GM19099 (cell line): ENCODE measurements around the gene ESR1.

Experiments
- POLR2A ChIP-seq: IDR thresholded peaks from 3 replicates; pipeline ENCODE4 v1.6.1; 2011; ENCODE audit warnings: low read depth; ENCODE audit not compliant: insufficient read length; ENCODE audit errors: extremely low read depth

ESR1 gene

DNA sequence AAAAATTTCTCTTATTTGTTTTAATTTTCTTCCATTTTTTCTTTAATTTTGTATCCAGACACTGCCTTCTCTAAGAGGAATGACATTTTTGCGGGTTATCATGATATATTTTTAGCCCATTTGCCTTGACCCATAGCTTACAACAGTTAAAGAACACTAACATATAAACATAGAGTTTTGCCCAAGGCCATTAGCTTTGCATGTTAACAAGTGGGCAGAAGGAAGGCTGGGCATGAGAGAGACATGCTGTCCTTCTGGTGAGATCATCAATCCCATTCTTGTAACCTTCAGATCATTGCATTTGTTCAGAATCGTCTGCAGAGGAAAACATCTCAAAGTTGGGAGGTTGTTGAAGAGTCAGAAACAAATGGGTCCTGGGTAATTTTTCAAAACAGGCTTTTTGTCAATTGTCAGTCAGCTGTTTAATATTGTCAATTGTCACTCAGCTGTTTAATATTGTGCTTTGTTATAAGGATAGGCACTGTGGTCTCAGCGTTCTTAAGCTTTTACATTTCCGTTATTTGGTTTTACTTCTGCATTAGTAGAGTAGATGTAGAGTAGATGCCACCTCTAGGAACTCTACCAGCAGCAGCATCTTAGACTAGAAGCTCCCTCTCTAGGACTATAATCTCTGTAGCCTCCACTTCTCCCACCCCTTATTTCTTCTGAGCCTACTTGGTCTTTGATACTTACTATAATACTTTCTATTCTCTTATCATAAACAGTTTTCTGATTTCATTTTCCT, 243.1 kb downstream of the ESR1 start:
- TF ChIP-seq POLR2A, result no peak

DNA sequence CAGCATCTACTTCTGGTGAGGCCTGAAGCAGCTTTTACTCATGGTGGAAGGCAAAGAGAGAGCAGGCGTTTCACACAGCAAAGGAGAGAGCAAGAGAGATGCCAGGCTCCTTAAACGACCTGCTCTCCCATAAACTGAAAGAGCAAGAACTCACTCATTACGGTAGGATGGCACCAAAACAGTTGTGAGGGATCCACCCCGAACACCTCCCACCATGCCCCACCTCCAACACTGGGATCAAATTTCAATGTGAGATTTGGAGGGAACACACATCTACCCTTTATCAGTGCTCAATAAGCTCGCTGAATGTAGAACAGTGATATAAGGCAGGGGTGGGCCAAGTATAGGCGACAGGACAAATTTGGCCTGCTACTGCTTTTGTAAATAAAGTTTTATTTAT, 244.6 kb downstream of the ESR1 start:
- TF ChIP-seq POLR2A, result no peak

GRCh38 chr6:152053332-152053731, 245.8 kb downstream of the ESR1 start:
- TF ChIP-seq POLR2A, result no peak

DNA sequence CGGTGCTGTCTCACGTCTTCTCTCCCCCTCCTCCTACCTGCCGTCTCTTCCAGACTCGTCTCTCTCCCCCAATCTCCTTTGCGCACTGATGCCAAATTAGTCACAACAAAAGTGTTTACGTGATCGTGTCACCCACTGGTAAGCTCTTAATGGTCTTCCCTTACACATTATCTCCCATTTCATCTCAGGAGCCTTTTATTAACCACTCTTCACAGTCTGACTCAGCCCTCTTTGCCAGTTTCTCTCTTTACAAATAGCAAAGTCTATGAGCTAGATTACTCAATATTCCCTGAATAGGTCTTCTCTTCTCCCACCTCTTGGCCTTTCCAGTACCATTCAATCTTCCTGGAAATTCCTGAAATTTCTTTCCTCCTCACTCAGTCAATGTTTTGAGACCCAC, 247.0 kb downstream of the ESR1 start:
- TF ChIP-seq POLR2A, result no peak

- no peak for TF ChIP-seq POLR2A
These were observed 248.0 kb downstream of the ESR1 start for GRCh38 chr6:152055517-152055916.

DNA sequence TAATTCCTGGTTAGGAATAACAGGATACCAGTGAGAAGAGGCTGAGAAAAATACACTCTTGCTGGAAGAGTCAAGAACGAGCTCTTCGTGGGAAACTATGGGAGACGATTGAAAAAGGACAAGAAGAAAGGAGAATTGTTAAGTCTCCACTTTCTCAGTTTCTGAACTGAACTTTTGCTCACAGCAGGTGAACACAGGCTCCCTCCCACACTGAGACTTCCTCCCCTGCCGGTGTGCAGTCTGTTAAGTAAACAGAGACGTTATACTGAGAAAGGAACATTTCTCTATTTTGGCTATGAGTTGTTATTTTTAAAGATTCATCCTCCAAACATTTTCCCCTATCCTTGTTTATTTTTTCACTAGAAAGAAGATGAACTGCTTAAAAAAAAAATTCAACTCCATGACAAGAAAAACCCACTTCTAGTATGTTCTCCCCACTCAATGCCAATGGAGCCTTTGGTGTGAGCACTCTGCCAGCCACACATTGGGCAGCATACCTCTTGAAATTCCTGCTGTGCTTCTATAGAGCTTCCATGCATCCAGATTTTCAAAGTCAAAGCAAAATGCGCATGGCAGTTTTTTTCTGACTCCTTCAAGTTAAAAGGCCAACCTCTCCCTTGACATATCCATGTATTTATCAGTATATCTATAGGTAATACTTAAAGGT, 250.5 kb downstream of the ESR1 start:
- TF ChIP-seq POLR2A, result no peak

DNA sequence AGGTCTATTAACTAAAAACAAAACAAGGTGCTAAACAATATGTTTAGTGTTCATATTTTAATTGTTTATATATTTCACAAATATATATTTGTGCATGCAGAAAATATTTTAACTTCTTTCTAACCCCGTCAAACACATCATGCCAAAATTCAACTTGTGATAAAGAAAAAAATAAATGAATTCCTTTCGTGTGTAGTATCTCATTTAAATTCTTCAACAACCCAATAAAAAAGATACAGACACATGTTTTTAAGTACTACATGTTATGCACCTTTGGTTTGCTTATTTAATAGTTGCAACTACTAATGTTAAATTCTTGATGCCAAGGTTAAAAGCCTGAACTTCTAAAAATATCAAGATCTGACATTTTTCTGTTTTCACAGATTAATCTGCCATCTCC, 252.4 kb downstream of the ESR1 start:
- no peak for TF ChIP-seq POLR2A

DNA sequence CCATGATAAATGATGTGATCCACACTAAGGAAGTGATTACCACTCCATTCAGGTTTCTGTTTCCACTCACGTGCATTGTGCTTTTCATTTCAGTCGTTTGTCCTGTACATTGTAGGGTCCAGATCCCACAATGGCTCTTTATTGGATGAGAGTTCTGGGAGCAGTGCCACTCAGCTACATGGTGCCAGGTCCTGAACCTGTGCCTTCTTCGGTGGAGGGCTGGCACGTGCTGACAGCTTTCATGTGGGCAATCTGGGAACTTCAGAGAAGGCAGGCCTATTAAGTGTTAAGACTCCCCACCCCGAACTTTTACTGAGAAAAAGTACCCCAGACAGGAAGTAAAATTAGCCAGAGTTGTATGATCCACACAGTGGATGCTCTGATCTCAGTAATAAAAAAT, 255.0 kb downstream of the ESR1 start:
- no peak for TF ChIP-seq POLR2A

- no peak for TF ChIP-seq POLR2A
These were observed 255.9 kb downstream of the ESR1 start for GRCh38 chr6:152063170-152063921.

DNA sequence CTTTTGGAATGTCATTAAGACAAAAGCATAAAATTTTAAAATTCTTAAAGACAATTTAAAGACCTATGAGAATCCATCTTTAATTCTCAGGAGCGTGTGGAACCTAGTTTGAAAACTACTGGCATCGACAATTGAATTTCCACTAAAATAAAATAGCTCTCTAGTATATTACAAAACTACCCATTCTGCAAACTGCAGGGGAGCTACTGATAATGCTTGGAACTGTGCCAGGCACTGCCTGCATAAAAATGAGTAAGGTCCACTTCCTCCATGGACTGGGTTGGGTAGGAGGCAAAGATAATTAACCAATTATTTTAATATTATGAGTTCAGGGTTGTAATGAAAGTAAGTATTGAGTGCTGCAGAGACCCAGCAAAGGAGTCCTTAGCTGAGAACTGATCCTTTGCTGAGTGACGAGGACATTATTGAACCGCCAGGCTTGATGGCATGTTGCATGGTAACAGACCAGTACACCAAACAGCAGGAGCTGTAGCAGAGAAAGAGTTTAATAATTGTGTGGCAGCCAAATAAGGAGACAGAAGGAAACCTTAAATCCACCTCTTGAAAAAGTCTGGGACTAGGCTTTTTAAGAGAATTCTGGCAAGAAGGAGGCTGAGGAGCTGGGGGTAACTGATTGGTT, 261.3 kb downstream of the ESR1 start:
- TF ChIP-seq POLR2A, result no peak

- TF ChIP-seq POLR2A, result no peak
These were observed 263.1 kb downstream of the ESR1 start for GRCh38 chr6:152070556-152070955.

- no peak for TF ChIP-seq POLR2A
These were observed 263.8 kb downstream of the ESR1 start for GRCh38 chr6:152071318-152071717.

- no peak for TF ChIP-seq POLR2A
These were observed 264.4 kb downstream of the ESR1 start for GRCh38 chr6:152071843-152072242.

DNA sequence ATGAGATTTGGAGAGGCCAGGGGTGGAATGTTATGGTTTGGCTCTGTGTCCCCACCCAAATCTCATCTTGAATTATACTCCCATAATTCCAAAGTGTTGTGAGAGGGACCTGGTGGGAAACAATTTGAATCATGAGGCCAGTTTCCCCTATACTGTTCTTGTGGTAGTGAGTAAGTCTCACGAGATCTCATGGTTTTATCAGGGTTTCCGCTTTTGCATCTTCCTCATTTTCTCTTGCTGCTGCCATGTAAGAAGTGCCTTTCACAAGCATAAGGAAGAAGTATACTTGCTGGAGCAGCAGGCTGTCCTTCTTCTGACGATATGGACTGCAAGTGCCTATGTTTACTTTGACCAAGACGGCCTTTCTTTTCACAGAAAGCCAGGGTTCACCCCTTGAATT, 270.5 kb downstream of the ESR1 start:
- TF ChIP-seq POLR2A, result no peak

DNA sequence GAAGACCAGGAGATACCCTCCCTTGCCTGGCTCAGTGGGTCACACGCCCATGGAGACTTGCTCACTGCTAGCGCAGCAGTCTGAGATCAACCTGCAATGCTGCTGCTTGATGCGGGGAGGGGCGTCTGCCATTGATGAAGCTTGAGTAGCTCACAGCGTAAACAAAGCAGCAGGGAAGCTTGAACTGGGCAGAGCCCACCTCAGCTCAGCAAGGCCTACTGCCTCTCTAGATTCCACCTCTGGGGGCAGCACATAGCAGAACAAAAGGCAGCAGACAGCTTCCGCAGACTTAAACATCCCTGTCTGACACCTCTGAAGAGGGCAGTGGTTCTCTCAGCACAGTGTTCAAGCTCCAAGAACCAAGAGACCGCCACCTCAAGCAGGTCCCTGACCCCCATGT, 271.3 kb downstream of the ESR1 start:
- no peak for TF ChIP-seq POLR2A
